Fibroblast of skin of scalp (primary cell): ENCODE results near the gene CA5B. TPM values are rescaled to one million over a fixed set of nuclear protein-coding genes. Genes with fewer than 3 reads are reported as not detected.
"Not testable (repeated sequence)": the region's sequence is repeated elsewhere in the genome, so short reads cannot be mapped to it uniquely, and the experiment has no call there.

Experiments
- DNase-seq: peaks from one replicate; pipeline ENCODE4 v3.0.0-alpha.2; 2013
- polyA plus RNA-seq, 2 experiments: library from polyadenylated mRNA; unstranded; fragments of 120-200 nt; gene quantifications; one replicate each; pipeline ENCODE4 v1.2.1, GENCODE V29; 2013; ENCODE audit not compliant: insufficient read length in 2 of 2

CA5B gene, protein sequence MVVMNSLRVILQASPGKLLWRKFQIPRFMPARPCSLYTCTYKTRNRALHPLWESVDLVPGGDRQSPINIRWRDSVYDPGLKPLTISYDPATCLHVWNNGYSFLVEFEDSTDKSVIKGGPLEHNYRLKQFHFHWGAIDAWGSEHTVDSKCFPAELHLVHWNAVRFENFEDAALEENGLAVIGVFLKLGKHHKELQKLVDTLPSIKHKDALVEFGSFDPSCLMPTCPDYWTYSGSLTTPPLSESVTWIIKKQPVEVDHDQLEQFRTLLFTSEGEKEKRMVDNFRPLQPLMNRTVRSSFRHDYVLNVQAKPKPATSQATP
- 4.1 TPM for polyA plus RNA-seq (2013, experiment 1 of 2; ENCODE audit: insufficient read length)
- 3.7 TPM for polyA plus RNA-seq (2013, experiment 2 of 2; ENCODE audit: insufficient read length)

GRCh38 chrX:15737959-15738902 is at the start of gene CA5B:
Gene CA5B (plus strand): TSS chrX:15738270. CDS start chrX:15750024, 11,754 bp downstream.
- DNase-seq = peak; percentile 71

GRCh38 chrX:15694941-15695451 is 43.1 kb upstream of the CA5B start:
- DNase-seq = no peak

GRCh38 chrX:15696516-15696915 is 41.6 kb upstream of the CA5B start:
- no peak for DNase-seq

DNA sequence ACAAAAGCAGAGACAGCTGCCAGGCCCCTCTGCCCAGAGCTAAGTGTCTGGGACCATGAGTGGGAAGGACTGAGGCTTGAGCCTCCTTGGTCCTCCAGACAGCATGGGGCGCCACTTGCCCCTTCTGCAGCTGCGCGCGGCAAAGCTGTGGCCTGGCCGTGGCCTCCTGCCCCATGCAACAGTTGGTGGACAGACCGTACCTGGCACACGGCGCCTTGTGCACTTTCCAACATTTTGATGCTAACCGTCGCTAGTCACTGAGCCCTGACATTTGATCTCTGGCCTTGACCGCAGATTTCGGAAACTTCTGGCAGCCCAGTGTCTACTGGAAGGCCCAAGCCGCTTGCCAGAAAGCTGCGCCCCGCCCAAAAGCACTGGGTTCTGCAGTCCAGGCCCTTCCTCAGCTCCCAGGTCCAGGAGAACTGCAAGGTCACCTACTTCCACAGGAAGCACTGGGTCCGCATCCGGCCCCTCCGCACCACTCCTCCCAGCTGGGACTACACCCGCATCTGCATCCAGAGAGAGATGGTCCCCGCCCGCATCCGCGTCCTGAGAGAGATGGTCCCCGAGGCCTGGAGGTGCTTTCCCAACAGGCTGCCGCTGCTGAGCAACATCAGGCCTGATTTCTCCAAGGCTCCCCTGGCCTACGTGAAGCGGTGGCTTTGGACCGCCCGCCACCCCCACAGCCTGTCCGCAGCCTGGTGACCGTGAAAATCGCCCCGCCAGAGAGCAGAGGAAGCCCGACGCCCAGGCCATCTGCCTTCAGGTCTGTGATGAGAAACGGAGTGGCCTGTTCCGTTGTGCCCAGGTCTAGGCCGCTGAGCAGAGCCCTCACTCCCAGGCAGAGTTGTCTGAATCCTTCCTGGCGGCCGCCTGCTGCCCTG is 35.3 kb upstream of the CA5B start:
- DNase-seq = no peak

DNA sequence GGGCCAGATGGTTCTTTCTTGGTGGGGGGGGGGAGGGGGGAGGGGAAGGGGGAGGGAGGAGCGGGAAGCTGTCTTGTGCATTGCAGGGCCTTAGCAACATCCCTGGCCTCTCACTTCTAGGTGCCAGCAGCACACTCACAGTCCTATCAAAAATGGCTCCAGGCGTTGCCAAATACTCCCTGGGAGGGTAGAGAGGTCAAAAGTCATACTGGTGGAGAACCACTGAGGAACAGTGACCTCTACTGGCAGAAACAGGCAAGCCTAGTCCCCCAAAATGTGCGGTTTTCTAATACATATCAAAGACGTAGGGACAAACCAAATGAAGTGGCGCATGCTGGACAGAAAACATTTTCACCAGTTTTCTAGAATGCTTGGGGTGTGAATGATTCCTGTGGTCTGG is 34.3 kb upstream of the CA5B start:
- not testable (repeated sequence) for DNase-seq

DNA sequence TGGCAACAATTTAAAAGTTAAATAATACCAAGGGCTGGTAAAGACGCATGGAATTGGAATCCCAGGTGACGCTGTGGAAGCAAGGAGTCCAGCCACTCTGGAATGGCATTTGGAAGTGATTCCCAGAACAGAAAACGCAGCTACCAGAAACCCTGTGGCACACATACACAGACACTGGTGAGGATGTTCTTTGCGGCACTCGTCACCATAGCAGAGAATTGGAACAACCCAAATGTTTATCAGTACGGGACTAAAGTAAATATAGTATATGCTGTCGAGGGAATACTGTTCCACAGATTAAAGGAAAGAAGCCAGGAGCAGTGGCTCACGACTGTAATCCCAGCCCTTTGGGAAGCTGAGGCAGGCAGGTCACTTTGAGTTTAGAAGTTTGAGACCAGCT is 33.8 kb upstream of the CA5B start:
- not testable (repeated sequence) for DNase-seq

DNA sequence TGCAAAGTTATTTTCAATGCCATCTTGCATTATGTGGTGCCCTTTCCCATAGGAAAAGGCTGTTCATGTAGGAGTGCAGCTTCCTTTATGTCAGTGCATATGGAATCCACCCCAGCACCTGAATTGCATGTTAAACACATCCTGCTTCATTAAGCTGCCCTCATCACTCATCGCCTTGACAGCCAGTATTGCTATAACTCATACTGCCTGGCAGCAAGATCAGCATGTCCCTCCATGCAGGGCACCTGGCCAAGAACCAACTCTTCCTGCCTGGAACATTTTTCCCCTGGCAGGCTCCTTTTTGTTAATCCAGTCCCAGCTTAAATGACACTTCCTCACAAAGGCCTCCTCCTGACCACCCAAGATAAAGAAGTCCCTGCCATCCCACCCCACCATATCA is 23.5 kb upstream of the CA5B start:
- no peak for DNase-seq

DNA sequence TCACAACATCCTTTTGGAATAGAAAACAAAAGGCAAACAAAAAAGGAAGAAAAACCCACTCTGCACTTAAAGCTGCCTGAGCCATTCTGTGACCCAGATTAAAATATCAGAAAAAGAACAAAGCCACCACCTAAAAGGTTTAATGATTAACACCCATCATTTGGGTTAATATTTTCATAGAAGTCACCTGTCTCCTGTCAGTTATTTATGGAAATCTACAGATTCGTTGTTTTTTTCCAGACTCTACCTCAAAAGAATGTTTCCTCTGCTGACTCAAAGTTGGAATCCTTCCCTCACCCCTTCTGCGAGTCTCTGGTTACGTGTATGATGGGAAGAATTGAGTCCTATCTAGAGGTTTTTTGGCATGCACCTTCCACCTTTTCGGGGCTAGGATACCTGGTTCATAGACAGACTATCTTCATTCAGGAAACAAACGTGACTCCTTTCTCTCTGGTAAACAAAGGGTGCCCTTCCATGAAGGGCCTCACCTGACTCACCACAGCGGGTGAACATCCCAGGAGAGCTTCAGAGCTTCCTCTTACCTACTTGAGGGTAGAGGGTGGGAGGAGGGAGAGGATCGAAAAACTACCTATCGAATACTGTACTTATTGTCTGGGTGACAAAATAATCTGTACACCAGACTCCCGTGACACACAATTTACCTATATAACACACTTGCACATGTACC is 19.6 kb upstream of the CA5B start:
- DNase-seq = no peak

- no peak for DNase-seq
Observed at GRCh38 chrX:15719324-15719968, 18.6 kb upstream of the CA5B start.

- no peak for DNase-seq
Observed at GRCh38 chrX:15721911-15722310, 16.2 kb upstream of the CA5B start.

DNA sequence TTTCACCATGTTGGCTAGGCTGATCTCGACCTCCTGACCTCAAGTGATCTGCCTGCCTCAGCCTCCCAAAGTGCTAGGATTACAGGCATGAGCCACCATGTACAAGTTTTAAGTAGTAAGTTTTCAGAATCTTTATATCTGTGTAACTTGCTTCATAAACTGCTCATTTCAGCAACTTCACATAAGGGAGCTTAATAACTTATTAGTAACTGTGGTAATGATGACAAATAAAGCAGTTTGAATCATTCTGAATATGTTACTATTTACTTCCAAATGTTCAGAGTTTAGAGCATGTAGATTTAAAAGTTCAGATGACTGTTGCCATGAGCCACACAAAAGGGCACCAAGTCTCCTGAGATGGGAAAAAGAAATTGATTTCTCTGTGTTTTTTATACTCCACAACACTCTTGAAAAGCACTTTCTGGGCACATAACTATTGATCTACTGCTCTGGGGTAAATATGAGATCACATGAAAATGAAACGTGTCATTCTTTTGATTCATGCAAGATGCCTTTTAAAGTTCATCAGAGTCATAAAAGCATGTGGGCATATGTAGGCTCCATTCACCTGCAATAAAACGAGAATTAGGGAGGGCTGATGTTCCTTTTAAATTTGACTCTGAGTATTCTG is 14.1 kb upstream of the CA5B start:
- DNase-seq = no peak

GRCh38 chrX:15724911-15725310 is 13.2 kb upstream of the CA5B start:
- no peak for DNase-seq

DNA sequence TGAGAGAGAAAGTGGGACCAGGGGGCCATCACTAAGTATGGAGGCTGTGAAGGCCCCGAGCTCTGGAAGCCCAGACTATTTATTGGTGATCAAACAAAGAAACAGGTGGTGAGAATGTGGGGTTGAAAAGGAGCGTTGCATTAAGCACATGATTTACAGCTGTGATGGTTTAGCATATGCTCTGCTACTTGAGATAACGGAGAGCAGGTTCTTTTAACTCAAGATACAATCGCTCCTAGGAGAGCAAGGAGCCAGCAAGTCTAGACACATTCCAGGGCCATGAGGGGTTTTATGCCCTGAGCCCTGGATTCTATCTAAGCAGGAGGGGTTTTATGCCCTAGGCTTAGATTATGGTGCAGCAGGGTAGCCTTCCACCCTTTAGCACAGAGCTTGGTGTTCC is 6.7 kb upstream of the CA5B start:
- DNase-seq = not testable (repeated sequence)

DNA sequence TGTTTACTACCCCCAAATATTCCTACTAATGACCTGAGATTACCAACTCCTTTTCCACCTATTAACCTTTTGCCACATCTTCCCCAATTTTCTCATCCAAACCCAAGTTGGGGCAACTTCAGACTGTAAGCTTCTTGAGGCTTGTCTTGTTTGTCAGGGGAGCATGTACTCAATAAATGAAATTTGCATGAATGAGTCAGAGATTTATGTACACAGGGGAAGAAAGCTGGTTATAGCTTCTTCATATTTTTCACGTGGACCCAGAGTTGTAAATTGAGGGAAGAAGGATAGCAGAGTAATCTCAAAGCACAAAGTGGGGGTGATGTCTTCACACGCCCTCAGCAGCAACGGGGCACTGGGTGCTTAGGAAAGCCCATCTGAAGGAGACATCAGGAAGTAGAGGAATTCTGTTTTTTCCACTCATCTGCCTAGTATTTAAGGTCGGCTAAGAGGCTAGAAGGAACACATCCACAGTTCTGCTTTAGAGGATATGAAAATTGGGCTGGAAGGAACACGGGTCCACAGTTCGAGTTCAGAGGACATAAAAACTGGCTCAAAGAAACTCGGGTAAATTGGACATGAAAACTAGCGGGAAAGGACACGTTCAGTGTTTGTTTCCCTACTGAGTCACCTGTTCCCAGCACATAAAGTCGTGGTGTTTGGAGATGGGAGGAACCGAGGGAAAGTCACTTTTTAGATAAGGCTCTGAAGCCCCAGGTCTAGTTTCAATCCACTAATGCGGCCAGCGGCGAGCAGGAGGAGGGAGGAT is 696 bp upstream of the CA5B start:
- no peak for DNase-seq

DNA sequence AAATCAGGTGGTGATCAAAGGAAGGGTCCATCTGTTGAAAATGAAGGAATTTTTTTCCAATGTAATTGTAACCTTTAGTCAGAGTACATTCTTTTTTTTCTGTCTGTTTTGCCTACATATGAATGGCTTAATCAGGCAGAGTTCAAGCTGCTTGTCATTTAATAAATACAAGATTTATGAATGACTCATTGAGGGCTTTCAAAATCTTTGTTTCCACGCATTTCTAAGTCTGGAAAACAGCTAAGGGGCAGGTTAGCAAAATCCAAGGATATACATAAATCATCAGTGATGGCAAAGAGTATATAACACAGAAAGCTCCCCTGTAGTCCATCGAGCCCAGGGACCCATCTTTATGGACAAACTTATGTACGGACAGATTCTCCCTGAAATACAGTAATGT is 1.8 kb downstream of the CA5B start:
- DNase-seq = no peak

DNA sequence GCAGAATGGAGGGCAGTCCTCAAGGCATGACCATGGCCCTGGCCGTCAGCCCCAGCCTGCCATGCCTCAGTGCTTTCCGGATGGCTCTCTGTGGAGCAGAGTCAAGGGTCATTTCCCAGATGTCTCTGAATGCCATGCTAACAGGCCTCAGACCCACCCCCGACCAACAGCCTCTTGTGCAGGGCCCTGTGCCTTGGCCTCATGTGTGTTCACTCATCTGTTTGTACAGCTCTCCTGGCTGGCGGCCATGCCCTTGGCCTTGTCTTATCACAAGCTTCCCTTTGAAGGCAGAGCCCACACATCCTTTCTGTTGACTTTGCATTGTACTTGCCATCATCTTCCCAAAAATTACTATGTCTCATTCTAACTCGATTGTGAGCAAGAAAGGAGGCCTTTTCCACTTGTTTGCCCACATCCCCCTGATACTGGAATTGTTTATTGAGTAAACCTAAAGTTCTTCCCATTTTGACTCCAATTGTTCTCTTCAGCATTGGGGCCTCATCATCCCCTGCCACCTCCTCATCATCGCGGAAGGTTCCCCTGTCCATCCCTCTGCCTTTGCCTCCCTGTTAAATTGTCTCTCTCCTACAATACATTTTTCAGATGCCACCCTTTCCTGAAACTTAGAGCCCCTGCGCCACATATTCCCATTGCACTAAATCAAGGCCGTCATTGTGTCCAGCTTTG is 6.3 kb downstream of the CA5B start:
- no peak for DNase-seq

DNA sequence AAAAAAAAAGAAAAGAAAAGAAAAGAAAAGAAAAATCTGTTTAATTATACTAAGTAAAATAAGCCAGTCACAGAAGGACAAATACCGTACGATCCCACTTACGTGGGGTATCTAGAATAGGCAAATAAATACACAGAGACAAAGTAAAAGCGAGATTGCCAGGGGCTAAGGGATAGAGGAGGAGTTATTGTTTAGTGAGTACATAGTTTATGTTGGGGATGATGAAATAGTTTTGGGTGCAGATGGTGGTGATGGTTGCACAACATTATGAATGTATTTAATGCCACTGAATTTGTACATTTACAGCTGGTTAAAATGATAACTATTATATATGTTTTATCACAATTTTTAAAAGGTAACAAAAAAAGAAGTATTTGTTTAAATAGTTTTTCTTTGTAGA is 7.1 kb downstream of the CA5B start:
- no peak for DNase-seq

GRCh38 chrX:15746651-15747050 is 8.6 kb downstream of the CA5B start:
- not testable (repeated sequence) for DNase-seq

DNA sequence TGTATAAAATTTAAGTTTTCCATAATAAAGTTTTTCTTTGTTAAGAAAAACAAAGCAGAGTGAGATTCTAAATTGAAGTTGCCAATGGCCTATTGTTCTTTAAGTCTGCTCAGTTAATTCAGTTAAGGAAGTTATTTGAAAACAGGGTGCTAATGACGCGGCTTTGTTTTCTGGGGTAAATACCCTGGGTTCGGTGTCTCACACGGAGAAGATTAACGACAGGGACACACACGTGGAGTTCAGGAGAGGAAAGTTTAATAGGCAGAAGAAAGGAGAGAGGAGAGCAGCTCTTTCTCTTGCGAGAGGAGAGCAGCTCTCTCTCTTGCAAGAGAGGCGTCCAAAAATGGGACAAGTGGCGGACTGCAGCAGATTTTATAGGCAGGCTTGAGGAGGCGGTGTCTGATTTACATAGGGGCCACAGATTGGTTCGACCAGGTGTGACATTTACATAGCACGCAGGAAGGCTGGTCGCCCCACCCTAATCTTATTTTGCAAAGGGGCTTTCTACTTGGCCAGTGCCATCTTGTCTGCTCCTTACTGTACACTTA is 9.6 kb downstream of the CA5B start:
- no peak for DNase-seq
